ENCODE measurements around the gene THOC6. TPM values are rescaled to one million over a fixed set of nuclear protein-coding genes. Genes with fewer than 3 reads are reported as not detected.

The THOC6 gene
- total RNA-seq, 2 donors from 2014 or later = 19.0 to 24.7 TPM

DNA sequence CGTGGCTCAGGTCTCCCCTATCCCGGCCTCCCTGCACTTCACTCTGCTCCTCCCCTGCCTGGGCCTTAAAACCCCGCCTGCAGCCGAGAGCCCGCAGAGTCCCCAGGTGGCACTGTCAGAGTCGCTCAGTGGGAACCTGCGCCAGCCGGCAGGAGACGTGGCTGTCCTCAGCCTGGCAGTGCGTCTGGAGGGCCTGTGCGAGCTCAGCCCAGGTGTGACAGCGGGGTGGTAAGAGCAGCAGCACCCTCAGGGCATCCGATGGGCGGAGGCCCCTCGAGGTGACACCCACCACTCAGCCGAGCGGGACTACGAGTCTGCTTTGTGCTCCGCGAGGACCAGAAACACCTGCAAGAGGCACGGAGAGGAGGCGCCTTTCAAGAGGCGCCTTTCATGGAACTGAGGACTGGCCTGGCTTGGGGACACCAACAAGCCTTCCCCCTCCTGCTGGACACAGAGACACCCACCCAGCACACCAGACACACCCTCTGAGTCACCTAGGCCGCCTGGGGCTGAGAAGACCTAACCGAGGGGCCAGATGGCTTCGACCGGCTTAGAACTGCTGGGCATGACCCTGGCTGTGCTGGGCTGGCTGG is 10.9 kb upstream of the THOC6 start, which contains the start of gene CLDN9:
CLDN9 (plus strand) TSS at position 96 of the 593 bp plus-strand sequence; CDS start at position 536, 440 bp downstream.
- ATAC-seq (ENCODE audit: insufficient number of reproducible peaks, low FRiP score, low read depth) (no peak), DNase-seq (ENCODE audit: low spot score) (no peak)
- no peaks in the 10 kb centered on the region for H3K36me3 ChIP-seq
- no peak within 1 kb of the TSS for H3K4me3 ChIP-seq
- no peaks in the 10 kb centered on the region for H3K4me1 ChIP-seq (ENCODE audit: control insufficient read depth in 1 of 2, low read depth in 2 of 2)
- H3K27ac ChIP-seq = no peak within 1 kb of the TSS
- TF ChIP-seq, protein P1, sequence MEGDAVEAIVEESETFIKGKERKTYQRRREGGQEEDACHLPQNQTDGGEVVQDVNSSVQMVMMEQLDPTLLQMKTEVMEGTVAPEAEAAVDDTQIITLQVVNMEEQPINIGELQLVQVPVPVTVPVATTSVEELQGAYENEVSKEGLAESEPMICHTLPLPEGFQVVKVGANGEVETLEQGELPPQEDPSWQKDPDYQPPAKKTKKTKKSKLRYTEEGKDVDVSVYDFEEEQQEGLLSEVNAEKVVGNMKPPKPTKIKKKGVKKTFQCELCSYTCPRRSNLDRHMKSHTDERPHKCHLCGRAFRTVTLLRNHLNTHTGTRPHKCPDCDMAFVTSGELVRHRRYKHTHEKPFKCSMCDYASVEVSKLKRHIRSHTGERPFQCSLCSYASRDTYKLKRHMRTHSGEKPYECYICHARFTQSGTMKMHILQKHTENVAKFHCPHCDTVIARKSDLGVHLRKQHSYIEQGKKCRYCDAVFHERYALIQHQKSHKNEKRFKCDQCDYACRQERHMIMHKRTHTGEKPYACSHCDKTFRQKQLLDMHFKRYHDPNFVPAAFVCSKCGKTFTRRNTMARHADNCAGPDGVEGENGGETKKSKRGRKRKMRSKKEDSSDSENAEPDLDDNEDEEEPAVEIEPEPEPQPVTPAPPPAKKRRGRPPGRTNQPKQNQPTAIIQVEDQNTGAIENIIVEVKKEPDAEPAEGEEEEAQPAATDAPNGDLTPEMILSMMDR (IDR thresholded peaks at IDR 0.05) = no peak
- no peaks in the 10 kb centered on the region for H3K9me3 ChIP-seq
- peaks cover 15% of the 10 kb centered on the region for H3K27me3 ChIP-seq (replicated peaks; ENCODE audit: insufficient read depth)

GRCh38 chr16:3013491-3013951 is 10.3 kb upstream of the THOC6 start:
- Histone ChIP-seq H3K27ac (no peak overlapping the region), H3K36me3 (no peaks in the 10 kb centered on the region), H3K4me3 (no peak overlapping the region), H3K9me3 (no peaks in the 10 kb centered on the region), H3K4me1 (ENCODE audit: control insufficient read depth in 1 of 2, low read depth in 2 of 2) (no peaks in the 10 kb centered on the region), H3K27me3 (replicated peaks; ENCODE audit: insufficient read depth) (peaks cover 11% of the 10 kb centered on the region)
- DNase-seq (ENCODE audit: low spot score) (no peak), ATAC-seq (ENCODE audit: insufficient number of reproducible peaks, low FRiP score, low read depth) (no peak)
- TF ChIP-seq, protein P1 (IDR thresholded peaks at IDR 0.05) = no peak

GRCh38 chr16:3013998-3014690 is 9.7 kb upstream of the THOC6 start:
- Histone ChIP-seq H3K27me3 (replicated peaks; ENCODE audit: insufficient read depth) (peaks cover 5% of the 10 kb centered on the region), H3K27ac (no peak overlapping the region), H3K9me3 (no peaks in the 10 kb centered on the region), H3K4me3 (no peak overlapping the region), H3K36me3 (no peaks in the 10 kb centered on the region), H3K4me1 (ENCODE audit: control insufficient read depth in 1 of 2, low read depth in 2 of 2) (no peaks in the 10 kb centered on the region)
- TF ChIP-seq, protein P1 (IDR thresholded peaks at IDR 0.05) = no peak
- ATAC-seq (ENCODE audit: insufficient number of reproducible peaks, low FRiP score, low read depth) = no peak
- no peak for DNase-seq (ENCODE audit: low spot score)

GRCh38 chr16:3014971-3015370 is 8.9 kb upstream of the THOC6 start:
- no peaks in the 10 kb centered on the region for H3K9me3 ChIP-seq
- H3K27me3 ChIP-seq (replicated peaks; ENCODE audit: insufficient read depth) = no peaks in the 10 kb centered on the region
- TF ChIP-seq, protein P1 (IDR thresholded peaks at IDR 0.05) = no peak
- DNase-seq (ENCODE audit: low spot score) (no peak), ATAC-seq (ENCODE audit: insufficient number of reproducible peaks, low FRiP score, low read depth) (no peak)
- H3K27ac ChIP-seq = no peak overlapping the region
- no peaks in the 10 kb centered on the region for H3K36me3 ChIP-seq
- H3K4me3 ChIP-seq = no peak overlapping the region
- H3K4me1 ChIP-seq (ENCODE audit: control insufficient read depth in 1 of 2, low read depth in 2 of 2) = peaks cover 0 to 3% of the 10 kb centered on the region in 2 donors

DNA sequence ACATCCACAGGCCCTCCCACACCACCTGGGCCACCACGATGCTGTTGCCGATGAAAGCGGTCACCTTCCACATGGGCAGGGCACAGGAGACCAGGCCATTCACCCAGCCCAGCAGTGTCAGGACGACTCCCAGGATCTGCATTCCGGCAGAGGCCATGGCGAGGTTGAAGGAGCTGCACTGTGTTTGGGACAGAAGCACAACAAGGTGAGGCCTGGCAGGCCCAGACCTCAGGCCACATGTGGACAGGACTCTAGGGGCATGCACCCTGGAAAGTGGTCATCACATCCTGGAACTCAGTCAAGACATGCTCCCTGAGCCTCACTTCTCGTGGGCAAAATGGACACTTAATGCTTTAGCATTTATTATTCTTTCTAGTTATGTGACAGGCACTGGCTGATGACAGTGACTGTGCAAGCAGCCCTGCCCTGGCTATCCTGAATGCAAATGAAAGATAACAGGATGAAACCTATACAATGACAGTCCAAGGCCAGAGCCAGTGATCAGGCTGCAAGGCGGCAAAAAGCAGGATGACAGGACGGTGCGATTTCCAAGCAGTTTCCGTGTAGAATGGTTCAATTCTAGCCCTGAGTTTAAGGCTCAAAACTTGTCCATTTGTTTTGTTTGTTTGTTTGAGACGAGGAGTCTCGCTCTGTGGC is 7.8 kb upstream of the THOC6 start:
- peaks cover 0 to 3% of the 10 kb centered on the region in 2 donors for H3K4me1 ChIP-seq (ENCODE audit: control insufficient read depth in 1 of 2, low read depth in 2 of 2)
- TF ChIP-seq, protein P1 (IDR thresholded peaks at IDR 0.05) = no peak
- no peak for DNase-seq (ENCODE audit: low spot score)
- no peaks in the 10 kb centered on the region for H3K27me3 ChIP-seq (replicated peaks; ENCODE audit: insufficient read depth)
- no peak overlapping the region for H3K4me3 ChIP-seq
- H3K36me3 ChIP-seq = no peaks in the 10 kb centered on the region
- ATAC-seq (ENCODE audit: insufficient number of reproducible peaks, low FRiP score, low read depth) = no peak
- no peaks in the 10 kb centered on the region for H3K9me3 ChIP-seq
- H3K27ac ChIP-seq = no peak overlapping the region

Measured in thoracic aorta (tissue), 2 donors.